ENCODE data around the gene ITGB1.

- TF ChIP-seq, protein P1, sequence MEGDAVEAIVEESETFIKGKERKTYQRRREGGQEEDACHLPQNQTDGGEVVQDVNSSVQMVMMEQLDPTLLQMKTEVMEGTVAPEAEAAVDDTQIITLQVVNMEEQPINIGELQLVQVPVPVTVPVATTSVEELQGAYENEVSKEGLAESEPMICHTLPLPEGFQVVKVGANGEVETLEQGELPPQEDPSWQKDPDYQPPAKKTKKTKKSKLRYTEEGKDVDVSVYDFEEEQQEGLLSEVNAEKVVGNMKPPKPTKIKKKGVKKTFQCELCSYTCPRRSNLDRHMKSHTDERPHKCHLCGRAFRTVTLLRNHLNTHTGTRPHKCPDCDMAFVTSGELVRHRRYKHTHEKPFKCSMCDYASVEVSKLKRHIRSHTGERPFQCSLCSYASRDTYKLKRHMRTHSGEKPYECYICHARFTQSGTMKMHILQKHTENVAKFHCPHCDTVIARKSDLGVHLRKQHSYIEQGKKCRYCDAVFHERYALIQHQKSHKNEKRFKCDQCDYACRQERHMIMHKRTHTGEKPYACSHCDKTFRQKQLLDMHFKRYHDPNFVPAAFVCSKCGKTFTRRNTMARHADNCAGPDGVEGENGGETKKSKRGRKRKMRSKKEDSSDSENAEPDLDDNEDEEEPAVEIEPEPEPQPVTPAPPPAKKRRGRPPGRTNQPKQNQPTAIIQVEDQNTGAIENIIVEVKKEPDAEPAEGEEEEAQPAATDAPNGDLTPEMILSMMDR (conservative IDR thresholded peaks at IDR 0.05 in 1 of 2, IDR thresholded peaks at IDR 0.05 in 1 of 2; ENCODE audit: extremely low read depth in 1 of 2, insufficient read depth in 1 of 2, low read depth in 1 of 2, low read length in 2 of 2), result no peak
- no peak for TF ChIP-seq EZH2 (IDR thresholded peaks at IDR 0.05; ENCODE audit: borderline replicate concordance, low read length)
These were observed 12.9 kb upstream of the ITGB1 start for GRCh38 chr10:32970910-32971309.

Data from mammary epithelial cell (primary cell).